GM08714 (cell line): ENCODE results near the gene FGF6.

ENCODE experiments used
- H3K4me3 ChIP-seq: fragments of 200-500 bp; sonication (Bioruptor generic); 2 replicates; pipeline ENCODE4 v1.5.1; 2014; ENCODE audit warnings: mild to moderate bottlenecking, low read length, inconsistent platforms
- ZNF274 ChIP-seq: IDR thresholded peaks from 2 replicates; pipeline ENCODE4 v1.6.1; 2012; ENCODE audit warnings: mild to moderate bottlenecking, low read depth, low read length

FGF6 gene

GRCh38 chr12:4454315-4454860, 8.8 kb upstream of the FGF6 start:
- TF ChIP-seq ZNF274, result no peak
- no peak overlapping the region for H3K4me3 ChIP-seq

DNA sequence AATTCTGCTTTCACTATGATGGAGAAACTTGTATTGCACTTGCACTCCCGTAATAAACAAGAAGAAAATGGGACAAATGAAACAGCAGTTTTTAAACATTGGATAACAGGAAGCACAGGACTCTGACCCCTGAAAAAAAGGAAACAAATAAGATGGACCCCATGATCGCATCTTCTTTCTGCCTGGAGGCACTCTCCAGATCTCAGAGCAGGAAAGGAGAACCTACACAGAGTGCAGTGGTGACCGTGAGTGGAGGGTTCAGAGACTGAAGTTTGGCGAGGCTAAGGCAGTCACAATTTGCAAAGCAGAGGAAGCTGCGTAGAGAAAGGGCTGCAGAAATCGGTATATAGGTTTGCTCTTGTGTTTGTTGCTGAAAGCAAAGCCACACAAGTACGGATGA, 6.1 kb upstream of the FGF6 start:
- H3K4me3 ChIP-seq, result no peak overlapping the region
- TF ChIP-seq ZNF274, result no peak

- H3K4me3 ChIP-seq, result no peak overlapping the region
- TF ChIP-seq ZNF274, result no peak
Observed at GRCh38 chr12:4450551-4451112, 5.0 kb upstream of the FGF6 start.

GRCh38 chr12:4449851-4450221, 4.2 kb upstream of the FGF6 start:
- TF ChIP-seq ZNF274, result no peak
- no peak overlapping the region for H3K4me3 ChIP-seq

GRCh38 chr12:4448943-4449850, 3.6 kb upstream of the FGF6 start:
- no peak for TF ChIP-seq ZNF274
- no peak overlapping the region for H3K4me3 ChIP-seq

DNA sequence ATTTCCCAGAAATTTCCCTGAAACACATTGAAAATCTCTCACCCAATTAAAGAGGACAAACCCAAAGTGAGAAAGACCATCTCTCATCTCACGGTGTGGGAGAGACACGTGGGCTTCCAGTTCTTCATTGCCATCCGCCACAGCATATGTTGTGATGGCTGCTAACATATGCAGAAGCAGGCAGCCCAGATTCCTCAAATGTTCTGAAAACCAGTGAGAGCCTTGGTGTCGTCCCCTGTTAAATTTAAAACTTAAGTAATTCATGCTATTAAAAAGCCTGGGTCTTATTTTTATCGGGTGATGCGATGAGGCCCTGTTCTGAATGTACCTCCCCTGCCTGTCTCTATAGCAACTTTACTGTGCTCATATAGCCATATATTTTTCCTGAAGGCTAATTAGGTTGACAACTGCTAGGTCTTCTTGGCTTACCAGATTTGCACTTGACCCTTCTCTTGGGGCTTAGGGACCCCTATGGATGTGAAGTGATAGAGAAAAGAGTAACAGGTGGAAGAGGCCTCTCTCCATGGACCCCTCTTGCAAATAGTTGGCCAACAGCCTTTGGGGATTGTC, 2.8 kb upstream of the FGF6 start:
- no peak overlapping the region for H3K4me3 ChIP-seq
- no peak for TF ChIP-seq ZNF274

GRCh38 chr12:4447151-4447550, 1.5 kb upstream of the FGF6 start:
- TF ChIP-seq ZNF274, result no peak
- no peak overlapping the region for H3K4me3 ChIP-seq

DNA sequence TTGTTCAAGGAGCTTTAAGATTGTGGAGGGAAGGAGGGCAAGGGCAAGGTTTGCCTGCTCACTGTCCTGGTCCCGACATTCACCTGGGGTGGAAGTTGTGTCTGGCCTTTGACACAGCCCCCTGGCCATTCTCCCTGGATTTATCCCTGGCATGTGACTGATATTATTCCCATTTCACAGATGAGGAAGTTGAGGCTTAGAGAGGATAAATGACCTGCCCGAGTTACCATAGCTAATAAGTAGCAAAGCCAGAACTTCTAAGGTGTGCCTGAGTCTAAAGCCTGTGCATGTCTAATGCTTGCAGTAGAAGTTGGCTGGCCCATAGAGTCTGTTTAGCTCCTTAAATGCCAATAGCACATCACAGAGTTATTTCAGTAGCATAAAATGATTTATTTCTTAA, 720 bp upstream of the FGF6 start:
- no peak overlapping the region for H3K4me3 ChIP-seq
- TF ChIP-seq ZNF274, result no peak

- no peak for TF ChIP-seq ZNF274
- no peak overlapping the region for H3K4me3 ChIP-seq
Observed at GRCh38 chr12:4444031-4444430, 1.6 kb downstream of the FGF6 start.

DNA sequence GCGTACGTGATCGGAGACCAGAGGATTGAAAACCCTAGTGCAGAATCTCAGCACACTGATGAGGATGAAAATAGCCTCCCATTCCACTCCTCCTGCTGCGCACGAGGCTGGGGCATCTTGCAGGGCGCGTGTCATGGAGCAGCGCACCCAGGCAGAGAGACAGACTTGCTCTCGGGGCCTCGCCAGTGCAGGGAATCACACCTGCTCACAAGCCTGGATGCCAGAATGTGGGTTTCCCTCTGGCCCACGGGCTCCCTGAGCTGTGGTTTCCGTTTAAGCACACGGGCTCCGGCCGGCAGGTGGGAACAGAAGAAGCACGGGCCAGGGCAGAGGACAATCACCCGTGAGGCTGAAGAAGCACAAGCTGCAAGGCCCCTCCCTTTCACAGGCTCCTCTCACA, 2.0 kb downstream of the FGF6 start:
- TF ChIP-seq ZNF274, result no peak
- H3K4me3 ChIP-seq, result no peak overlapping the region

- no peak overlapping the region for H3K4me3 ChIP-seq
- TF ChIP-seq ZNF274, result no peak
Observed at GRCh38 chr12:4441355-4442335, 4.0 kb downstream of the FGF6 start.

DNA sequence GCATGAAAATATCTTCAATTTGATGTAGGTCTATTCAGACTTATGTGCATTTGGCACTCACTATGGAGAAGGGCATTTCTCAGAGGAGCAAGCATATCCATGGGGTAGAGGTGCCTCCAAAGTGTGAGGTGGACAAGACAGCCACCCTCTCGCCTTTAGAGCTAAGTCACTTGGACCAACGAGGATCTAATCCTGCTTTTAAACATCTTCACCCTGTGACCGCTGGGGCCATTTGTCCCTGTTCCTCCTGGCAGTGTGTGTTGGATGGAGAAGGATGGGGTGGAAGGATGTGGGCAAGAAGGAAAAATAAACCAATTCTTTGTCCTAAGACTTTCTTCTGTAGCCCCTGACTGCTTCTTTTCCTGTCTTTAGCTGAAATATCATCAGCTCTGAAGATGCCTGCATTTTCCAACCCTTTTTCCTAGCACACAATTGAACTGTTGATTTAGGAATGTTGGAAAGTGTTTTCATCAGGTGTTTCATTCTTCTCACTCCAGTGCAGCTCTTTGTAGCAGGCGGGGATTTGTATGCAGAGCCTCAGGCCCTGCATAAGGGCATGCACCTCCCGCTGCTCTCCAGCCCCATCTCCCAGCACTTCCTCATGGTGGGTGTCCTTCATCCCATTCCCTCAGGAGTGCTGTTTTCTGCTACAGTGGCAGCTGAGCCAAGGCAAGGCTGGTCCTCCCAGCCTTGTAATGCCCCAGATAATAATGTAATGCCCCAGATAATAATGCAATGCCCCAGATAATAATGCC, 5.3 kb downstream of the FGF6 start:
- no peak for TF ChIP-seq ZNF274
- H3K4me3 ChIP-seq, result no peak overlapping the region

GRCh38 chr12:4439736-4440135, 5.9 kb downstream of the FGF6 start:
- TF ChIP-seq ZNF274, result no peak
- no peak overlapping the region for H3K4me3 ChIP-seq
